Thoracic aorta (tissue), 2 donors: ENCODE results near the gene GNA12. TPM values are rescaled to one million over a fixed set of nuclear protein-coding genes. Genes with fewer than 3 reads are reported as not detected.

ENCODE experiments used
- ATAC-seq: fragments of 150-250 bp; one replicate; pipeline ENCODE4 v1.8.0; 2017; ENCODE audit warnings: low read depth; ENCODE audit not compliant: insufficient number of reproducible peaks, low FRiP score
- DNase-seq: peaks from one replicate; pipeline ENCODE4 v3.0.0-alpha.2; 2020; ENCODE audit warnings: low spot score
- H3K27ac ChIP-seq, 2 donors: fragments of 200-600 bp; sonication (generic); 1 replicate in 1 of 2; 2 replicates in 1 of 2; pipeline ENCODE4 v1.5.1; 2016; ENCODE audit warnings: mild to moderate bottlenecking in 2 of 2, moderate library complexity in 2 of 2
- H3K27me3 ChIP-seq: fragments of 200-600 bp; sonication (generic); replicated peaks from 2 replicates; pipeline ENCODE4 v1.6.0; 2016; ENCODE audit warnings: mild to moderate bottlenecking; ENCODE audit not compliant: insufficient read depth
- H3K36me3 ChIP-seq: fragments of 200-600 bp; sonication (generic); one replicate; pipeline ENCODE4 v1.5.1; 2016
- H3K4me1 ChIP-seq, 2 donors: fragments of 200-600 bp; sonication (generic); 1 replicate in 1 of 2; 2 replicates in 1 of 2; pipeline versions ENCODE4 v1.5.1 to v1.6.0; 2016; ENCODE audit warnings: low read depth in 2 of 2, mild to moderate bottlenecking in 1 of 2; ENCODE audit not compliant: control insufficient read depth in 1 of 2
- H3K4me3 ChIP-seq: fragments of 200-600 bp; sonication (generic); 2 replicates; pipeline ENCODE4 v1.5.1; 2016; ENCODE audit warnings: mild to moderate bottlenecking
- H3K9me3 ChIP-seq: fragments of 200-600 bp; sonication (generic); 2 replicates; pipeline ENCODE4 v1.5.1; 2016
- total RNA-seq, 2 donors: library from RNA; depleted of rRNA; stranded (reverse); fragments of >200 nt; gene quantifications; one replicate each; pipeline versions ENCODE4 v1.1.0 to v1.2.3, GENCODE V29; 2016
- TF ChIP-seq, protein P1 (sequence below): fragments of 200-600 bp; sonication (generic); IDR thresholded peaks from one replicate; pipeline ENCODE4 v1.5.1; 2019; ENCODE audit warnings: antibody characterized with exemption

GNA12 gene
- total RNA-seq, 2 donors from 2014 or later, result 27.6 to 48.8 TPM

DNA sequence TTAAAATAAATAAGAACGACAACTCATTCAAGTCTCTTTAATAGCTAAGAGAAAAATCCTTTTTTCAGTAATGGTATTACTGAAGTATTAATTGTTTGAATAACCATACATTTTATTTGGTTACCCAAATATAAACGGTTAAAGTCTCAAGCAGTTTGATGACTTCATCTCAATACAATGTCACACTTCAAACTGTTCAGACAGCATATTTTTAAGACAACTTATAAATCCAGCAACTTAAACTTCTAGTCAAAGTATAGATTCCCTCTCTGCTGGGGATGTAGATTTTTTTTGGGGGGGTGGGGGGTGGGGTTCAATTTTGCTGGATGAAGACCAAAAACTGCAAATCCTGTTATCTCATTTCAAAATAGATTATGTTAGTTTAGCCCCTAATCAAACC is 42.0 kb downstream of the GNA12 start:
- DNase-seq, result no peak
- peak overlapping the region; percentile 60 for H3K4me3 ChIP-seq
- peak overlapping the region; percentile 34 to 50 for H3K27ac ChIP-seq
- no peak for ATAC-seq
- H3K9me3 ChIP-seq, result no peaks in the 10 kb centered on the region
- no peaks in the 10 kb centered on the region for H3K36me3 ChIP-seq
- TF ChIP-seq, protein P1, sequence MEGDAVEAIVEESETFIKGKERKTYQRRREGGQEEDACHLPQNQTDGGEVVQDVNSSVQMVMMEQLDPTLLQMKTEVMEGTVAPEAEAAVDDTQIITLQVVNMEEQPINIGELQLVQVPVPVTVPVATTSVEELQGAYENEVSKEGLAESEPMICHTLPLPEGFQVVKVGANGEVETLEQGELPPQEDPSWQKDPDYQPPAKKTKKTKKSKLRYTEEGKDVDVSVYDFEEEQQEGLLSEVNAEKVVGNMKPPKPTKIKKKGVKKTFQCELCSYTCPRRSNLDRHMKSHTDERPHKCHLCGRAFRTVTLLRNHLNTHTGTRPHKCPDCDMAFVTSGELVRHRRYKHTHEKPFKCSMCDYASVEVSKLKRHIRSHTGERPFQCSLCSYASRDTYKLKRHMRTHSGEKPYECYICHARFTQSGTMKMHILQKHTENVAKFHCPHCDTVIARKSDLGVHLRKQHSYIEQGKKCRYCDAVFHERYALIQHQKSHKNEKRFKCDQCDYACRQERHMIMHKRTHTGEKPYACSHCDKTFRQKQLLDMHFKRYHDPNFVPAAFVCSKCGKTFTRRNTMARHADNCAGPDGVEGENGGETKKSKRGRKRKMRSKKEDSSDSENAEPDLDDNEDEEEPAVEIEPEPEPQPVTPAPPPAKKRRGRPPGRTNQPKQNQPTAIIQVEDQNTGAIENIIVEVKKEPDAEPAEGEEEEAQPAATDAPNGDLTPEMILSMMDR, result no peak
- H3K4me1 ChIP-seq, result peaks cover 16 to 37% of the 10 kb centered on the region in 2 donors
- no peaks in the 10 kb centered on the region for H3K27me3 ChIP-seq

DNA sequence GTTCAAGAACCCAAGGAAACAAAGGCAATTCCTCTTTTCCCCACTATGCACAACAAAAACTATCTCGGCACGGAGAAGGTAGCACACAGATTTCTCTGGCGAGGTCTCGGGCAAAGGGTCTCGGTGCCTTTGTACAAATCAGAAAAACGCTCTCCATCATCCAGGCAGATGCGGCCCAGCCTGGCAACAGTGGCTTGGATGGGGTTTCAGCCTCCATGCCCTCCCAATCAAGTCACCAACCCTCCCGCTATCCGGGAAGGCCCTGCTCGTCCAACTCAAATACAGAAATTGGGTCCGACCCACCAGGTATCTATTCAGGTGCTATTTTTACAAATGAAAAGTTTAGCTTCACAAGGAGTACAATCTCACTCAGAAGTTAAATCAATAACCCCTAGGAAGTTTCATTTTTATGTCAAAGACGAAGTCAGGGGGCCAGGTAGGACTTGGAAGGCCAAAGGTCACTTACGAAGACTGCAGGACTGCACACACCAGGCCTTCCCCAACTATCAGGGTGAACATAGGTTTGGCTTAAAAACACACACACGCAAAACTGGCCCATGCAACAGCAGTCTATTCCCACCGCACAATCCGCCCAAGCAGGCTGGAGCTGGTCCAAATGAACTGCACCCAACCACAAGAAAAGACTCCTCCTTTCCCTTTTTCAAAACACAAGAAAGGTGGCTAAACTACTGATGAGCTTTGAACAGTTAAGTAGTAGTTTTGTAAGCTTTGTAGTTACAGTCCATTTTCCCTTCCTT is 43.0 kb downstream of the GNA12 start:
- peaks cover 21 to 43% of the 10 kb centered on the region in 2 donors for H3K4me1 ChIP-seq
- ATAC-seq (no peak), DNase-seq (no peak)
- peak overlapping the region; percentile 34 to 50 for H3K27ac ChIP-seq
- H3K9me3 ChIP-seq, result no peaks in the 10 kb centered on the region
- no peaks in the 10 kb centered on the region for H3K27me3 ChIP-seq
- peak overlapping the region; percentile 60 for H3K4me3 ChIP-seq
- TF ChIP-seq, protein P1, result no peak
- no peaks in the 10 kb centered on the region for H3K36me3 ChIP-seq

- no peaks in the 10 kb centered on the region for H3K36me3 ChIP-seq
- ATAC-seq (no peak), DNase-seq (no peak)
- H3K4me1 ChIP-seq, result peaks cover 21 to 49% of the 10 kb centered on the region in 2 donors
- TF ChIP-seq, protein P1, result no peak
- H3K9me3 ChIP-seq, result no peaks in the 10 kb centered on the region
- no peak overlapping the region for H3K27ac ChIP-seq
- H3K4me3 ChIP-seq, result no peak overlapping the region
- H3K27me3 ChIP-seq, result no peaks in the 10 kb centered on the region
Observed at GRCh38 chr7:2800220-2800930, 43.7 kb downstream of the GNA12 start.

DNA sequence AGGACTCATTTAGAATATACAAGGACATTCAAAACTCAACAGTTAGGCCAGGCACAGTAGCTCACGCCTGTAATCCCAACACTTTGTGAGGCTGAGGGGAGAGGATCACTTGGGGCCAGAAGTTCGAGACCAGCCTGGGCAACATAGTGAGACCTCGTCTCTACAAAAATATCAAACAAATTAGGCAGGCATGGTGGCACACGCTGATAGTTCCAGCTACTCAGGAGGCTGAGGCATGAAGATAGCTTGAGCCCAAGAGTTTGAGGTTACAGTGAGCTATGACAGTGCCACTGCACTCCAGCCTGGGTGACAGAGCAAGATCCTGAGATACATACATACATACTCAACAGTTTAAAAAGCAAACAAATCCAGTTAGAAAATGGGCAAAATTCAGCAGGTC is 44.9 kb downstream of the GNA12 start:
- DNase-seq (no peak), ATAC-seq (no peak)
- H3K4me1 ChIP-seq, result peaks cover 21 to 48% of the 10 kb centered on the region in 2 donors
- no peaks in the 10 kb centered on the region for H3K9me3 ChIP-seq
- no peak overlapping the region for H3K27ac ChIP-seq
- no peaks in the 10 kb centered on the region for H3K36me3 ChIP-seq
- no peaks in the 10 kb centered on the region for H3K27me3 ChIP-seq
- TF ChIP-seq, protein P1, result no peak
- H3K4me3 ChIP-seq, result no peak overlapping the region

GRCh38 chr7:2798669-2799068 is 45.4 kb downstream of the GNA12 start:
- TF ChIP-seq, protein P1, result no peak
- no peaks in the 10 kb centered on the region for H3K27me3 ChIP-seq
- peaks cover 4% of the 10 kb centered on the region for H3K36me3 ChIP-seq
- H3K4me3 ChIP-seq, result no peak overlapping the region
- no peak for DNase-seq
- H3K9me3 ChIP-seq, result no peaks in the 10 kb centered on the region
- ATAC-seq, result no peak
- peaks cover 21 to 43% of the 10 kb centered on the region in 2 donors for H3K4me1 ChIP-seq
- no peak overlapping the region for H3K27ac ChIP-seq
